Activated CD4-positive, alpha-beta T cell treated with anti-CD3 and anti-CD28 coated beads, Interleukin-2, amount 50 U/mL, for 48 hours (primary cell): ENCODE measurements around the gene BEST1.
"Not testable (repeated sequence)": the region's sequence is repeated elsewhere in the genome, so short reads cannot be mapped to it uniquely, and the experiment has no call there.

Experiments
- DNase-seq, 2 experiments: peaks; one replicate each; pipeline ENCODE4 v3.0.0-alpha.2; 2020

The BEST1 gene

DNA sequence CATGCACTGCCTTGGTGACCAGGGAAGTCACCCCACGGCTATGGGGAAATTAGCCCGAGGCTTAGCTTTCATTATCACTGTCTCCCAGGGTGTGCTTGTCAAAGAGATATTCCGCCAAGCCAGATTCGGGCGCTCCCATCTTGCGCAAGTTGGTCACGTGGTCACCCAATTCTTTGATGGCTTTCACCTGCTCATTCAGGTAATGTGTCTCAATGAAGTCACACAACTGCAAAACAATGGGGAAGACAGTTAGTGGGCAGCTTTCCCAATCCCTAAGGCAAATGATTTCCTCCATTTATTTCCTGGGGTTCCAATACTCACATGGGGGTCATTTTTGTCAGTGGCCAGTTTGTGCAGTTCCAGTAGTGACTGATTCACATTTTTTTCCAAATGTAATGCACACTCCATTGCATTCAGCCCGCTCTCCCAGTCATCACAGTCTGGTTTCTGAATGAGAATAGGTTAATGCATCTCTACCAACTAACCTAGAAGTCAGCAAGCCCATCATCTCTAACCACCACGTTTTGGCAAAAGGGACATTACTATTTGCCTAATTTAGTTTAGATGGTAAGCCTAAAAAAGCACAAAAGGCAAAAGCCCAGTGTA, 14.6 kb downstream of the BEST1 start:
- not testable (repeated sequence) for DNase-seq

DNA sequence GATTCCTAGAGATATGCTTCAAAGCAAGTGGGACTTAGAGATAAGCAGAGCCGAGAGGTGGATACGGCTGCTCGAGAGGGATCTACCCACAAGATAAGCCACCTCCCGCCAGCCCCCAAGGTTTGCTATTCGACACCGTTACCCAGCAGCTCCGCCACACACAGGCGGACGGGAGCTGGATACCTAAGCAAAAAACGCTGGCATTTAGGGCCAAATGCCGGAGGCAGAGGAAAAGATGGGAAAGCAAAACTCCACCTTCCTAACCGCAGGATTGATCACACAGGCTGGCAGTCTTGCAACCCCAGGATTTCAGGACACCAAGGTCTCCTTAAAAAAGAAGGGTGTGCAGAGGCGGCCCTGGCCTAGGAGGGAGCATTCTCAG, 16.6 kb downstream of the BEST1 start:
- peak; percentile 40 to 46 for DNase-seq

DNA sequence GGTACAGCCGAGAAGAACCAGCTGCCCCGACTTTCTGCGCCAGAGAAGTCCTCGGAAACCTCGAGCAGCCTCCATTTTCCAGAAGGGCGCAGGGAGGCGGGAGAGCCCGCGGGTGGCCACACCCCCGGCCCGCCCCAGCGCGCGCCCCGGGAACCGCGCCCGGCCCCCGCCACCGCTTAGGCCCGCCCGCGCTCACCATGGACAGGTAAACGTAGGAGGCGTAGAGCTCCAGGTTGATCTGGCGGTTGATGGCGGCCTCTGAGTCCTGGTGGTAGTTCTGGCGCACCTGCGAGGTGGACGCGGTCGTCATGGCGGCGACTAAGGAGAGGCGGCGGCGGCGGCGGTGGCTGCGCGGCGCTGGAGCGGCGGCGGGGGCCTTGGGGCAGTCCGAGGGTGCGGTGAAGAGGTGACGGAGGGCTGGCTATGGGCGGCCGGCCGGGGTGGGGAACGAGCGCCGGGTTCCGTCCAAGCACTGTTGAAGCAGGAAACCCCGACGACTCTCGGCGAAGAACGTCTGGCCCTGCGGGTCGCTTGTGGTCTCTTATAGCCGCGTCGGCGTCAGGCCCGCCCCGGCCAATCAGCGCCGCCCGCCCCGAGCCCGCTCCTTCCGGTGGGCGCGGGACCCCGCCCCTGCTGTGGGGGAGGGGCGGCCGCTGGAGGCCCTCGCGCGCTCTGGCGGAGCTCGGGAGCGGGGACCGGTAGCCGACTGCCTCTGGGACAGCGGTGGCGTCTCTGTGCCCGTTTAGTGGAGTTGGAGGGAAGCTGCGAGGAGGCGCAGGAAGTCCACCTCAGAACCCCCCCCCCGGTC, 17.2 kb downstream of the BEST1 start, which contains the start of gene FTH1:
FTH1 (minus strand) TSS at position 519 of the 808 bp plus-strand sequence; CDS start at position 310, 209 bp downstream.
- DNase-seq, result peak; percentile 82 to 88

DNA sequence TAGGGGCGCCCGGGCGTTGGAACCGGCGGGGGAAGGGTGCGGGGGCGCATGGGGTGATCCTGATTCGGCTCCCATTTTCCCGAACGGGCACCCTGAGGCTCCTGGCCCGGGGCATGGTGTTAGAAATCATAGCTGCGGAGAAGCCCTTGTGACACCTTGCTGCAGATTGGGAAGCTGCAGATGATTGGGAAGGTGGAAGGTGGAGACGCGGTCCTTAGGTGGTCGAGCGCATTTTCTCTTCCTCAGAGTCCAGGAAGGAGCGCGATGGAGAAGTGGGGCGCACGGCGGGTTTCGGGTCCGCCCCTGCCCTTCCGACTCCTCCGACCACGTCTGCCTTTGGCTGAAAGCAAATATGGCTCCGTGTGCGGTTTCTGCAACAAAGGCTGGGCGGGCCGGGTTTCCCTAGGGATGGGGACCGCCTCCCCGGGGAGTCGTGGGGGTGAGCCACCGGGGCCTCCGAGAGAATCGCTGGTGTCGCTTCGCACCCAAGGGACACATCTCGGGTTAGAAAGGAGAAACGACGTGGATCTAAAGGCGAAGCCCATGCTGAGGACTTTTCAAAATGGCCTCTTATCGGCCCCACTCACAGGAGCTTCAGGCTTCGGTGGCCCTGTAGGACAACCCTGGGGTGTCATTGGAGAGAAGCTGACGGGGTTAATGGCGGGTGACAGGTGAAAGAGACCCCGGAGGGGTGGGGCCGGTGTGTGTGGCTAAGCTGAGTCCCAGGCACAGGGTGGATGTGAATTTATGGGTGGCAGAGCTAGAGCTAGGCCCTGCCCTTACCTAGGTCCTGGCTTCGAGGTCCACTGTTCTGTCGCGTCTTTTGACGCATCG, 18.0 kb downstream of the BEST1 start:
- peak; percentile 43 to 59 for DNase-seq

DNA sequence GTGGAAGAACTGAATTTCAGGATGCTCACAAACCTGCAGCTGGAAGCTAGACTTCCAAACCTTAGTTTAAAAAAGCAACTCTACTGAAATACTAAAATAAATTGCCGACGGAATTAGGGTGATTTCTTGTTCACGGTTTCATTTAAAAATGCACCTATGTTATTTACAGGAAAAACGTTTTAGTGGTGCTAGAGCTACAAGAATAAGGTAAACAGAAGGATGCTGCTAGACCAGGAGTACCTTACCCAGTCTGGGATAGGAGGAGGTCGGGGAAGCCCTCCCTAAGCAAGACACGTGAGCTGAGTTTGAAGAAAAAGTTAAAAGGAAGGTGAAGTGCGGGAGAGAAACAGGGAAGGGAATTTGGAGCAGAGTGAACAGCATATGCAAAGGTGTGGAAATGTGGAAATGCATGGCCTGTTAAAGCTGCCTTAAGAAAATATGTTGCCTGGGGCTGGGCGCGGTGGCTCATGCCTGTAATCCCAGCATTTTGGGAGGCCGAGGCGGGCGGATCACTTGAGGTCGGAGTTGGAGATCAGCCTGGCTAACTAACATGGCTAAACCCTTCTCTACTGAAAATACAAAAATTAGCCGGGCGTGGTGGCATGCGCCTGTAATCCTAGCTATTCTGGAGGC, 18.7 kb downstream of the BEST1 start:
- no peak for DNase-seq

DNA sequence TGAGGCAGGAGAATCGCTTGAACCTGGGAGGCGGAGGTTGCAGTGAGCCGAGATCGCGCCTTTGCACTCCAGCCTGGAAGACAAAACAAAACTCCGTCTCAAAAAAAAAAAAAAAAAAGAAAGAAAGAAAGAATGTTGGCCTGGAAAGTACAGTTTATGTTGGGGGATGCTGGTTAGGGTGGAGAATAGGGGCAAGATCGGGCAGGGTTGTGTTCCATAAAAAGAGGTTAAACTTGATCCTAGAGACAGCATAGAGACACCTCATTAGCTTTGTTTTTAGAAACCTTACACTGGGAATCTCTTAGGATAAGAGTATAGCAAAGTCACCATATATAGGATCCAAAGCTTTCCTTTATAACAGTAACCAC, 19.2 kb downstream of the BEST1 start:
- DNase-seq, result no peak

DNA sequence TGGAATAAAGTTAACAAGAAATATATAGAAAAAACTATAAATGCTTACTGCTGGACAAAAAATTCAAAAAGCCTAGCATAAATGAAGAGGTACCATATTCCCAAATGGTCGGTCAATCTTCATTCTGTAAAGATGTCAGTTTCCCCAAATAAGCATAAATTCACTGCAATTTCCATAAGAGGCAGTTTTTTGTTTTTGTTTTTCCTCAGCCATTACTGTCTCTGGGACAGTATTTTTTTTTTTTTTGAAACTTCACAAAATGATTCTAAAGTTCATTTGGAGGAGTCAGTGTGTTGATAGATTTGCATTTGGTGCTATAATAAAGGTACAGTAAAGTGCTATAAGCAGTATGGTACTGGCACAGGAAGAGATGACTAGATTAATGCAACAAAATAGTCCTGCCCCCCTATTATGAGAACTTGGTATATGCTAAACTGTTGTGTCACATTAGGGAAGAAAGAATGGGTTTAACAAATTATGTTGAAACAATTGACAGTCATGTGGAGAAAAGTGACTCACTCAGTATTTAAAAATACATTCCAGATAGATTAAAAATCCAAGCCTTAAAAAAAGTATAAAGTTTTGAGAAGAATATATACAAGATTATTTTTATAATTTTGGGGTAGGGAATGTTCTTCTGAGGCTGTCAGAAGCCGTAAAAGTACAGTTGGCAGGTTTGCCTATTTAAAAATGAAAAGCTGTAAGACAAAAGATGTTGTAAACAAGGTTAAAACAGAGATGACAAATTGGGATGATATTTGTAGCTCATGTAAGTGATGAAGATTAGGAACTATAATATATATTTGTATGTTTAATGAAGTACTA, 19.9 kb downstream of the BEST1 start:
- no peak for DNase-seq

DNA sequence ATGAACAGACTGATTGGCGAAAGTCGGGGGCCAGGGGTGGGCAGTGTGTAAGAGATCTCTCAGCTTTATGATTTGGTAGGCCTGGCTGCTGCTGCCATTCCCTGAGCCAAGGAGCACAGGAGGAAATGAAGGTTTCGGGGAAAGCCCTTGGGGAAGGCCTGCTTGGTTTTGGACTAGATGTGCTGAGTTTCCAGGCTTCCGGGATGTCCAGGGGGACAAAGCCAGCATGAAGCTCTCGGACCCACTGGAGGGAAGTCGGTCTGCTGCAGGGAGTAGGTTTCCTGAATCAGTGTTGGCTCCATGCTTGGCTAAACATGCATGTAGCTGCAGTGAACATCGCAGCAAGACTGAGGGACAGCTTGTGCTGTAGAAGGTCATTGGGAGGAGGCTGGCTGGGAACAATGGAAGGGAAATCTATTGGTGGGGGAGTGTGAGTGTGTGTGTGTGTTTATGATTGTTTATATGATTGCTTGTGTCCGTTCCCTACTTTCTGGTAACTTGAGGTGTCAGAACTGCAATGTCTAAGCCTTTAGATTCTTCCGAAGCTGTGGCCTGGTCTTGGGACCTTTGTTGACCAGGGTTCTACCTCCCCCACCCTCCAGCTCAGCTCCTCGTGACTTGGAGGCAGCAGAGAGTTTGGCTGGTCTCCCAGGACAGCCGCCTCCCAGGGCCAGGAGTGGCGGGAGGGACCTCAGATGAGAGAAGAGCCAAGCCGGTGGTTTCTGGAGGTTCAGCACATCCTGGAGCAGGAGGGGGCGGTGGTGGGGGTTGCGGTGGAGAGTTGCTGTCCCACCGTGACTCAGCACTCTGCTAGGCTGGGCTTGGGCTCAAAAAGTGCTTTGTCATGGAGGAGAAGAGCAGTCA, 21.3 kb downstream of the BEST1 start:
- peak; percentile 52 to 59 for DNase-seq

DNA sequence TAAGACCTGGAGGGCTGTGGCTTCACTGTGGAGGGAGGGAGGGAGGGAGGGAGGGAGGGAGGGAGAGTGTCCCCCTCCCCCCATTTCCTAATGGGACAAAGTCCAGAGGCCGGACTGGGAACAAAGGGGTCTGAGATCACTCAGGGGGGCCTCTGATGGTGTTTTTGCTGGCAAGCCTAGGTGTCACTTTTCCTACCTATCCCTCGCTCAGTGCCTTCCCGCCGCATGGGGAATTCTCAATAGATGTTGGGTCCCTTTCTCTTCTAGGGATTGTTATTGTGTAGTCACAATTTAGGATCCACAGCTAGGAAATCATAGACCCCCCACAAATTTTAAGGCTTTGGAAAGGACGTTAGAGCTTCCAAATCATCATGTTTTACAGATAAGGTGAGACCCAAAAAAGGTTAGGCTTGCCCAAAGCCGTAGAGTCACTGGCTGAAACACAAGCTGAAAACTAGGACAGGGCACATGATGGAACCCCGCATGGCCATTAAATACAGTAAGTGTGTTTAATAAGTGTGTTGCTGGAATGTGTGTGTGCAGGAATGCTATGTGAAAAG, 22.0 kb downstream of the BEST1 start:
- DNase-seq, result no peak

DNA sequence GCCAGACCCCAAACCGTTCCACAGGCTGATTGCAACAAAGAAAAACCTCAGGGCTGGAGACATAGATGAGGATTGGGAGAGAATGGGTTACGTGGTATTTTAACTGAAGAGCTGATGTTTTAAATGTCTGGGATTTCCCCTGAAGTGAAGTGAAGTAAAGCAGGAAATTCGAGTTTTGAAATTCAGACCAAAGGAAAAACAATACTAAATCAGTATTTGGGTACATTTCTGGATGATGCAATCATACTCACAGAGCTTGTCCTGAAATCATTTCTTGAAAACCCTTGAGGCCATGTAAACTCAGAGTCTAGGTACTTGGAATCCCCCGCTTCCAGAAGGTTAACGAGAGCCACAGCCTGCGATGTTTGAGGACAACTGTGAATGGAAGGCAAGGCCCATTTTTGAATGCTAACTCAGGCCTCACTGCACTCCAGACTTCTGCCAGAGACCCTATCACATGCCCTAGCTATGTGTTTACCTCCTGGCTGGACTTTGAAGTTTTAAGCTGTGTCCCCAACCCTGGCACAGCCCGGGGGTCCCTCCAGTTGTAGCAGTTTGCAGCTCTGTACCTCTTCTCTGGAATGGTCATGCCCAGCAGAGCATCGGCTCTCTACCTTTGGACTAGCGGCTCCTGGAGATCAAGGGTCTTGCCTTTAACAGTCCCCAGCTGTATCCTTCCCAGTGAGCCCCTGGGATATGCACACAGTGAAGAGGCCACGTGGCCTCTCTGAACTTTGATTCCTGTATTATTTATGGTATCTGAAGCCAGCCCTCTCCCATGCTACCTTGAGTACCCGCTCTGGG, 22.7 kb downstream of the BEST1 start:
- no peak for DNase-seq

DNA sequence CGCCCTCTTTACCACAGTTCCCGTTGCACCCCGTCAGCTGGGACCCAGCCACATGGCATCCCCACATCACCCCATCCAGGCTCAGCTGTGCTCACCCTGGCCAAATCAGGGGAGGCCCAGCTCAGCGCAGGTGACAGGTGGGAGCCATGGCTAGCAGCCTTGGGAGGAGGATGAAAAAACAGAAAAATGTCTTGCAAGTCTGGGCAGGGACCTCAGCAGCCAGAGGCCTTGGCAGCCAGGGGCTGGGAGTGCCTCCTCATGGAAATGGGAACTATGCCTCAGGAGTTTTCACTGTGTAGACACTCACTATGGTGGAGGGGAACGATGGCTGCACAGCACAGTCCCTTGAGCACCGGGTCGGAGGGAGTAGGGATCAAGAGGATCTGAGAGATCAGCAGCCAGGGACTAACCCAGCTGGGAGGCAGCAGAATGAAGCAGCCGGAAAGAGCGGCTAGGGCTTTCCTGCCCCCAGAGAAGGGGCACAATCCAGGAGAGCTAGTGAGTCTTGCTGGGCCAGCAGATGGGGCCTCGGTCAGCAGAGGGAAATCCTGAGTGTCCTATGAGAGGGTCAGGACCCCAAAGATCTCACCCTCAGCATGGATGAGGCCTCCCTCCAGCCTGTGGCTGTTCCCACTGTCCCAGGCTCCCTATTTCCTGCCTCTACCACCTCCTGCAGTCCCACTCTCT, 23.5 kb downstream of the BEST1 start:
- no peak for DNase-seq

DNA sequence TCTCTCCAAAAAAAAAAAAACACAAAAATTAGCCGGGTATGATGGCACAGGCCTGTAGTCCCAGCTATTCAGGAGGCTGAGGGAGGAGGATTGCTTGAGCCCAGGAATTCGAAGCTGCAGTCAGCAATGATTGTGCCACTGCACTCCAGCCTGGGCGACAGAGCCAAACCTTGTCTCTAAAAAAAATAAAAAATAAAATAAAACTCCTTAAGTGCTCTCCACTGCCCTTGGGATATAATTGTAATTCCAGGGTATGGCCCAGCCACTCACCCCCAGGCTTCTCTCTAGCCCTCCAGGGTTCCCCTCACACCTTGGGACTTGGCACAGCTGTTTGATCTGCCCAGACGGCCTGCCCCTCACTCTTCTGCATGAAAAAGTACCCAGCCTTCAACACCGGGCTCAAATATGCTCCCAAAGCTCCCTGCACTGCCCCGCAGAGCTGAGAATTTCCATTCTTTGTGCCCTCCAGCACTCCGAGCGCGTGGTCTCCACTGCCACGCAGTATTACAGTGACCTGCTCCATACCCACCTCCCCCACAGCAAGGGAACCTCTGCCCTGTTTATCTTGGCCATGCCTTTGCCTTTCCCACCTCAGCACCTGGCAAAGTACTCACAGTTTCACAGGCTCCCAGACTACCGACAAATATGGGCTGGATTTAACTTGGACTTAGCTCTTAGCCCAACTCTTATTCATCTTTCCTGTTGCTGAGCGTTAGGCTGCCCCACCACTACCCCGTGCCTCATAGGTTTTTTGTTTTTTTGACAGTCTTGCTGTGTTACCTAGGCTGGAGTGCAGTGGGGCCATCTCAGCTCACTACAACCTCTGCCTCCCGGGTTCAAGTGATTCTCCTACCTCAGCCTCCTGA, 24.8 kb downstream of the BEST1 start:
- DNase-seq, result no peak

DNA sequence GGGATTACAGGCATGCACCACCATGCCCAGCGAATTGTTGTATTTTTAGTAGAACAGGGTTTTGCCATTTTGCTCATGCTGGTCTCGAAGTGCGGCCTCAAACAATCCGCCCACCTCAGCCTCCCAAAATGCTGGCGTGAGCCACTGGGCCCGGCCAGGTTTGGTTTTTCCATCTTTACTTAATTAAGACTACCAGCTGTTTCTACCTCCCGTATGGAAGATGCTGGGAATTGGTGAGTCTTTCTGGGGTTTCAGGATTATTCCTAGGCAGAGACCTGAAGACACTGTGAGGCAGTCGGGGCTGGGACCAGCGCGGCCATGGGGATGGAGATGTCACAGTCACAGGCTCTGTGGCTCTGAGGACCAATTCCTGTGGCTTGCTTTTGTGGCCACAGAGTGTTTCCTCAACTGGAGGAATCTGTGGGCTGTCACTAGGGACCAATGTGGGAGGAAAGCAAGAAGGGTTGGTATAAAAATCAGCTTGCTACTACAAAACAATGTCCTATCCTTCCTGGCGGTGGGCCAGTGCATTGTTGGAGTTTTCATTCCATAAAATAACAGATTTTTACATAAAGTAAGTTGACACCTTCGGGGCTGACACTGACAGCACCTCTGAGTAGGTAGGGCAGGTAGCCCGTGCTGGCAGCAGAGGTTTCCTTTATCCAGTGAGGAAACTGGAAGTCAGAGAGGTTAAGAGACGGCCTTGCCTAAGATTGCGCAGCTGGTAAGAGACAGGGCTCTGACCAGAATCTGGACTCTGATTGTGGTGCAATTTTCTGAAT, 25.7 kb downstream of the BEST1 start:
- no peak for DNase-seq

DNA sequence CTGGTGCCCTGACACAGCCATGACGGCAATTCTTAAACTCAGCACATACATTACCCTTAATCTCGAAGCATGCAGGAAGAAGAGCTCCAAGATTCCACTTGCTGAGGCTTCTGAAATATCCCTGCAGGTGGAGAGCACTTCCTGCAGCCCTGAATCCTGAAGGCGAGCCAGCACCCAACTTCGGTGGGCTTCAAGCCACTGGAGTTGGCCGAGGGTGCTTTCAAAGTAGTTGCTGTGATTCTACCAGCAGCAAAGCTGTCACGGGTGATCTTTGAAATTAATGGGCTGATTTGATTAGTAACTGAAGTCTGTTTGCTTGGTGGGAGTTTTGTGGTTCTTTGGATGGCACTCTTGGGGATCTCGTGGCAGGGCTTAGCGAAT, 26.3 kb downstream of the BEST1 start:
- DNase-seq, result no peak

DNA sequence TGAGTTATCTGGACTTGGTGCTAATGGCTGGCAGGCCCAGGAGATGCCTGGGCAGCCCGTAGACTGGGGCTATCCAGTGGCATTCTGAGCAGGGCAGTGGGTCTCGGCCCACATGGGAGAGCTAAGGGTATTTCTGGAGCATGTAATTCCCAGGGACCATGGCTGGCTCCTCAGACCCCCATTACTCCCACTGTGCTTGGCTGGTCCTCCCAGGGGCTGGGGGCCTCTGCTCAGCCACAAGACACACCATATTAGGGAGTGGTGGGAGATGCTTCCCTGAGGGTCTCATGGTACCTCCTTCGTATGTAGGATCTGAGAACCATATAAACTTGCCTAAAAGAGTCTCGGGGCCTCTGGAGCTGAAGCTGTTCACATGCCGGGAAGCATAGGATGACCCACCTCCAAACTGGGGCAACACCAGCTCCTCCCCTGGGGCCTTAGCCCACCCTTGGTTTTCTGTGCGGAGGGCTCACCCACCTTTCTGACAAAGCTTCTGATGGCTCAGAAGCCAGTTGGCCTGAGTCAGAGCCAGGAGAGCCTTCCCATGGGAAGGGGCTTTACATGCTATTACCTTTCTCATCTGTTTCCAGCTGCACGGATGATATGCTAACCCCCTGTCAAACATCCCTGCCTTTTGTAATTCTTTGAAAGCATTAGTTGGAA, 26.8 kb downstream of the BEST1 start:
- DNase-seq, result no peak

DNA sequence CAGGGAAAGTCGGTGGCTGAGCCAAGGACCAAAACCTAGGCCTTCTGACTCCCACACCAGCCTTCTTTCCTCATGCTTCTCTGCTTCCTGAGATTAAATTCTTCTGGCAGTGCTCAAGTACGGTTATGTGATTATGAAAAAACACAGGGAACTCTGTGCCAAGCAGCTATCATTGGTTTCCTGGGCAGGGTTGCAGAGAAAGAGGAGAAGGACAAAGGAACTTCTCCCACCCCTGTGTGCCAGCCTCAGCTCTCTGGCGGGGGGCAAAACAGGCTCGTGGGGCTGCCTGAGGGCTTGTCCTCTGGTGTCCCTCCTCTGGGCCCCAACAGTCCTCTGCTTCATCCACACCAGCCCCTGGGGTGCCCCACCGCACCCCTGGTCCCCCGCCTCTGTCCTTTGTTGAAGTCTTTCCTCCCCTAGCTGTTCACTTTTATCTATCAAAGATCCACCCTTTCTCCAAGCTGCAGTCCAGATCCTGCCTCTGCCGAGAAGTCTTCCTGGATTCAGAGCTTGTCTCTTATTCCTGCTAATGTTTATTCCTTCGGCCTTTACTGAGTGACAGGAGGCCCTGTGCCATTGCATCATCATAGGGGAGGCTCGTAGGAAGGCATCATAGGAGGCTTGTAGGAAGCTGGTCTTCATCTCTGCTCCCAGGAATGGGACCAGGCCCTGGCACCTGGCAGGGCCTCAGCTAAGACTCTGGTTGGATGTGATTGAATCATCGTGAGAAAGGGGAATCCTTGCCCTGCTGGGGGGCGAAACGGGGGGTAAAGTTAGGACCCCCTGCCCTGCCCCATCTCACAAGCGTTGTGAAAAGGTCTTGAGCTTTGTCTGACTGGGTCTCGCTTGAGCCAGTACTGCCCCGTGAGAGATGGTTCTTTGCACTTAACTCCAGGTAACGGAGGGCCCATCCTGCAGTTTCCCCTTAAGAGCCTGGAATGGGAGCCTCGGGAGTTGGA, 28.8 kb downstream of the BEST1 start:
- no peak for DNase-seq
